Ishikawa (cell line): ENCODE results near the gene AKIRIN1.

Source experiments
- CEBPB ChIP-seq: IDR thresholded peaks from 2 replicates; pipeline ENCODE4 v1.6.1; 2012
- TF ChIP-seq, protein P1 (sequence below): IDR thresholded peaks from 2 replicates; pipeline ENCODE4 v1.6.1; 2012; ENCODE audit warnings: low read depth, mild to moderate bottlenecking

GRCh38 chr1:39023140-39023539 lies 32.1 kb downstream of the AKIRIN1 start:
- TF ChIP-seq, protein P1, sequence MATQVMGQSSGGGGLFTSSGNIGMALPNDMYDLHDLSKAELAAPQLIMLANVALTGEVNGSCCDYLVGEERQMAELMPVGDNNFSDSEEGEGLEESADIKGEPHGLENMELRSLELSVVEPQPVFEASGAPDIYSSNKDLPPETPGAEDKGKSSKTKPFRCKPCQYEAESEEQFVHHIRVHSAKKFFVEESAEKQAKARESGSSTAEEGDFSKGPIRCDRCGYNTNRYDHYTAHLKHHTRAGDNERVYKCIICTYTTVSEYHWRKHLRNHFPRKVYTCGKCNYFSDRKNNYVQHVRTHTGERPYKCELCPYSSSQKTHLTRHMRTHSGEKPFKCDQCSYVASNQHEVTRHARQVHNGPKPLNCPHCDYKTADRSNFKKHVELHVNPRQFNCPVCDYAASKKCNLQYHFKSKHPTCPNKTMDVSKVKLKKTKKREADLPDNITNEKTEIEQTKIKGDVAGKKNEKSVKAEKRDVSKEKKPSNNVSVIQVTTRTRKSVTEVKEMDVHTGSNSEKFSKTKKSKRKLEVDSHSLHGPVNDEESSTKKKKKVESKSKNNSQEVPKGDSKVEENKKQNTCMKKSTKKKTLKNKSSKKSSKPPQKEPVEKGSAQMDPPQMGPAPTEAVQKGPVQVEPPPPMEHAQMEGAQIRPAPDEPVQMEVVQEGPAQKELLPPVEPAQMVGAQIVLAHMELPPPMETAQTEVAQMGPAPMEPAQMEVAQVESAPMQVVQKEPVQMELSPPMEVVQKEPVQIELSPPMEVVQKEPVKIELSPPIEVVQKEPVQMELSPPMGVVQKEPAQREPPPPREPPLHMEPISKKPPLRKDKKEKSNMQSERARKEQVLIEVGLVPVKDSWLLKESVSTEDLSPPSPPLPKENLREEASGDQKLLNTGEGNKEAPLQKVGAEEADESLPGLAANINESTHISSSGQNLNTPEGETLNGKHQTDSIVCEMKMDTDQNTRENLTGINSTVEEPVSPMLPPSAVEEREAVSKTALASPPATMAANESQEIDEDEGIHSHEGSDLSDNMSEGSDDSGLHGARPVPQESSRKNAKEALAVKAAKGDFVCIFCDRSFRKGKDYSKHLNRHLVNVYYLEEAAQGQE: no peak
- TF ChIP-seq CEBPB: no peak
